Mucosa of rectum (tissue), 2 donors: ENCODE measurements around the gene HOMER1.

Experiments
- H3K27ac ChIP-seq, 2 donors: one replicate each; pipeline ENCODE4 v1.7.0; 2013; ENCODE audit warnings: inconsistent platforms in 2 of 2, low read depth in 2 of 2, low read length in 2 of 2
- H3K27me3 ChIP-seq, 2 donors: one replicate each; pipeline ENCODE4 v1.7.0; 2013; ENCODE audit warnings: low read length in 2 of 2; ENCODE audit not compliant: control insufficient read depth in 2 of 2, insufficient read depth in 2 of 2
- H3K36me3 ChIP-seq, 2 donors: one replicate each; pipeline ENCODE4 v1.7.0; 2013; ENCODE audit warnings: low read length in 2 of 2; ENCODE audit not compliant: control insufficient read depth in 2 of 2, insufficient read depth in 2 of 2
- H3K4me1 ChIP-seq, 2 donors: one replicate each; pipeline ENCODE4 v1.7.0; 2013; ENCODE audit warnings: low read length in 2 of 2, mild to moderate bottlenecking in 1 of 2; ENCODE audit not compliant: control insufficient read depth in 2 of 2, insufficient read depth in 2 of 2
- H3K4me3 ChIP-seq, 2 donors: one replicate each; pipeline ENCODE4 v1.7.0; 2013; ENCODE audit warnings: low read length in 2 of 2
- H3K9ac ChIP-seq, 2 donors: one replicate each; pipeline ENCODE4 v1.7.0; 2013; ENCODE audit warnings: low read length in 2 of 2, low read depth in 1 of 2, mild to moderate bottlenecking in 1 of 2
- H3K9me3 ChIP-seq, 2 donors: one replicate each; pipeline ENCODE4 v1.7.0; 2013; ENCODE audit warnings: low read length in 2 of 2; ENCODE audit not compliant: control insufficient read depth in 2 of 2
- donor health status: healthy.
- donor health status: Normal muscosa, but diverticular disease.

HOMER1 gene, protein sequence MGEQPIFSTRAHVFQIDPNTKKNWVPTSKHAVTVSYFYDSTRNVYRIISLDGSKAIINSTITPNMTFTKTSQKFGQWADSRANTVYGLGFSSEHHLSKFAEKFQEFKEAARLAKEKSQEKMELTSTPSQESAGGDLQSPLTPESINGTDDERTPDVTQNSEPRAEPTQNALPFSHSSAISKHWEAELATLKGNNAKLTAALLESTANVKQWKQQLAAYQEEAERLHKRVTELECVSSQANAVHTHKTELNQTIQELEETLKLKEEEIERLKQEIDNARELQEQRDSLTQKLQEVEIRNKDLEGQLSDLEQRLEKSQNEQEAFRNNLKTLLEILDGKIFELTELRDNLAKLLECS

GRCh38 chr5:79513704-79514390 is at the start of gene HOMER1:
Gene HOMER1 (minus strand): TSS chr5:79514134. CDS start chr5:79512774, 1,360 bp downstream.
- peak within 1 kb of the TSS; percentile 91 to 93 for H3K27ac ChIP-seq
- peaks cover 6 to 7% of the 10 kb centered on the region in 2 donors for H3K4me1 ChIP-seq
- no peaks in the 10 kb centered on the region for H3K36me3 ChIP-seq
- H3K4me3 ChIP-seq: peak within 1 kb of the TSS; percentile 85 to 89
- peaks cover 12 to 22% of the 10 kb centered on the region in 2 donors for H3K27me3 ChIP-seq
- no peaks in the 10 kb centered on the region for H3K9me3 ChIP-seq
- peak within 1 kb of the TSS; percentile 72 to 89 for H3K9ac ChIP-seq

DNA sequence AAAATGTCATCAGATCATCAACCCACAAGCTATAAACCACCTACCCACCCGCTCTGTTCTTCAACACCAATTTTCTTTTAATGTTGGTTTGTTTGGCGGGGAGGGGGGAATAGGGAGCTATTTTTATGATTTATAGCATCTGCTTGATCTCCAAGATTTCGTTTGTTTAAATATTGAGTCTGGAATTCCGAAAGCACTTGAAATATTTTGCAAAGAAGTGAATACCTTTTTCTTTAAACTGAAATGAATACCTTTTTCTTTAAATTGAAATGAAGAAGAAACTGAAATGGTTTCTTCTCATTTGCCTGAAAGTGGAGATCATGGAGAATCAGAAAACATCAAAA is 49.3 kb upstream of the HOMER1 start:
- no peak overlapping the region for H3K4me3 ChIP-seq
- no peak overlapping the region for H3K9ac ChIP-seq
- no peak overlapping the region for H3K27ac ChIP-seq
- no peaks in the 10 kb centered on the region for H3K36me3 ChIP-seq
- H3K9me3 ChIP-seq: no peaks in the 10 kb centered on the region
- peaks cover 0 to 2% of the 10 kb centered on the region in 2 donors for H3K27me3 ChIP-seq
- no peaks in the 10 kb centered on the region for H3K4me1 ChIP-seq

DNA sequence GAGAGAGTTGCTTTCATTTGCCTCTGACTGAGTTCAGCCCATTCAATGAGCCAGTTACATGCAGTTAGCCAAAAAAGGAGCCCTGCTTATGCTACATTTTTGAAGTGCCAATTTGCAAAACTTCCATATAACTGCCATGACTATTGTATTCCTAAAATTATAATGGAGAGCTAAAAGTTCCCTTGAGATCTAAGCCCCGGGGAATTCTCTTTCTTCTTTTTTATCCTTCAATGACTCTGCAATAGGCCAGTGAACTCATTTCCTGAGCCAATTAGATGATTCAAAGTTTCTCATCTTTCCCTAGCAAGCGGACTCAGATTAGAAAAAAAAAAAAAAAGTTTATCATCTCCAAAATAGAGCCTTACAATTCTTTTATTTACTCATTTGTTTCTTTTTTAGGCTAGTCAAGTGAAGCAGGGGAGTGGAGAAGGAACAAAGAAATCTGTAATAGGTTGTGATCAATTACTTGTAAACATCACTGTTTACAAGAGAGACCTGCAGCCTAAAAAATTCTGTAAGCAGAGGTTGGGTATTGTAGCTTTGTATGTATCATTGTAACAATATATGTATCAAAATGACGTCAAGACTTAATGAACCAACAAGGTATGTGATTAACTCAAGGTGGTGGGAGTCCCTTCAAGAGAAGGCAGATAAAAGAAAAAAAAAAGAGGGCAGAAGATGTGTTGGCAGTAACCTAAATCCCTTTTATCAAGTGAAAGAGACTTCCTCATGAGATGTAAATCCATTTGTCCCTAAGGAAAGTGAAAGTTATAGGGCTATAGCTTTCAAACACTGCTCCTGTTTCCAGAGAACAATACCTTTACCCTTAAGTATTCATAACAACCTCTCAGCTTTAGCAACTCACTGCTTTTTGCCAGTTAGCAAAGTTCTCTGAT is 48.7 kb upstream of the HOMER1 start:
- no peaks in the 10 kb centered on the region for H3K36me3 ChIP-seq
- no peaks in the 10 kb centered on the region for H3K9me3 ChIP-seq
- no peak overlapping the region for H3K4me3 ChIP-seq
- no peak overlapping the region for H3K9ac ChIP-seq
- peaks cover 0 to 2% of the 10 kb centered on the region in 2 donors for H3K27me3 ChIP-seq
- no peaks in the 10 kb centered on the region for H3K4me1 ChIP-seq
- no peak overlapping the region for H3K27ac ChIP-seq

DNA sequence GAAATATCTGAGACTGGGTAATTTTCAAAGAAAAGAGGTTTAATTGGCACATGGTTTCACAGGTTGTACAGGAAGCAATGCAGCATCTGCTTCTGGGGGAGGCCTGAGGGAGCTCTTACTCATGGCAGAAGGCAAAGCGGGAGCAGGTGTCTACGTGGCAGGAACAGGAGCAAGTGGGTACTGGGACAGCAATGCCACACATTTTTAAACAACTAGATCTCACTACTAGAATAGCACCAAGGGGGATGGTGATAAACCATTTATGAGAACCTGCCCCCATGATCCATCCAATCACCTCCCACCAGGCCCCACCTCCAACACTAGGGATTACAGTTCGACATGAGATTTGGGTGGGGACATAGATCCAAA is 47.6 kb upstream of the HOMER1 start:
- no peaks in the 10 kb centered on the region for H3K4me1 ChIP-seq
- H3K27ac ChIP-seq: no peak overlapping the region

DNA sequence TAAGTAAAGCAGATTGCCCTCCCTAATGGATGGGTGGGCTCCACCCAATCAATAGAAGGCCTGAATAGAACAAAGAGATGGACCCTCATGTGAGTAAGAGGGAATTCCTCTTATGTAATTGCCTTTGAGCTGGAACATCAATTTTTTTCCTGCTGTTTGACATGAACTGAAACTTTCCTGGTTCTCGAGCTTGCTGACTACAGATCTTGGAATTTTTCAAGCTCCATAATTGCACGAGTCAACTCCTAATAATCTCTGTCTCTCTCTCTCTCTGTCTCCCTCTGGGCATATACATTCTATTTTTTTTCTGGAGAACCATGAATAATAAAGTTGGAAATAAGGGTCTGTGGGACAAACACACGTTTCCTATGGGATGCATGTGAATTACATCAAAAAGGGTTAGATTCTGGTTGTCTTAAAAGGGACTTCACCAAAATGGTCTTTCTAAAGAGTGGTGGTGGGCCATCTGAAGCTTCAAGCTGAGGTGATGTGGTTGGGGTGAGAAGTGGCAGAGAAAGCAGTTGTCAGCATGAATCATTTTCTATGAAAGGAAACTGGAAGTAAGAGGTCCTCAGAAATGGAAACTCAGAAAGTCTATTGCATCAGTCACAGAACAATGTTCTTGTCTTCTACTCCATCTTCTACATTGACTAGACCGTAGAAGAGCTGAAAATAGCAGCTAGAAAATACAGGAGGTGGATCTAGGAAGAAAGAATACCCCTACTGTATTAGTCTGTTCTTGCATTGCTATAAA is 47.0 kb upstream of the HOMER1 start:
- Histone ChIP-seq H3K9ac (no peak overlapping the region), H3K4me3 (no peak overlapping the region), H3K27me3 (peaks cover 0 to 2% of the 10 kb centered on the region in 2 donors), H3K36me3 (no peaks in the 10 kb centered on the region), H3K27ac (no peak overlapping the region), H3K4me1 (no peaks in the 10 kb centered on the region), H3K9me3 (no peaks in the 10 kb centered on the region)

More for the DNA sequence above, 47.6 kb upstream of the HOMER1 start:
- H3K4me3 ChIP-seq: no peak overlapping the region
- no peaks in the 10 kb centered on the region for H3K9me3 ChIP-seq
- H3K9ac ChIP-seq: no peak overlapping the region
- H3K36me3 ChIP-seq: no peaks in the 10 kb centered on the region
- peaks cover 0 to 2% of the 10 kb centered on the region in 2 donors for H3K27me3 ChIP-seq

DNA sequence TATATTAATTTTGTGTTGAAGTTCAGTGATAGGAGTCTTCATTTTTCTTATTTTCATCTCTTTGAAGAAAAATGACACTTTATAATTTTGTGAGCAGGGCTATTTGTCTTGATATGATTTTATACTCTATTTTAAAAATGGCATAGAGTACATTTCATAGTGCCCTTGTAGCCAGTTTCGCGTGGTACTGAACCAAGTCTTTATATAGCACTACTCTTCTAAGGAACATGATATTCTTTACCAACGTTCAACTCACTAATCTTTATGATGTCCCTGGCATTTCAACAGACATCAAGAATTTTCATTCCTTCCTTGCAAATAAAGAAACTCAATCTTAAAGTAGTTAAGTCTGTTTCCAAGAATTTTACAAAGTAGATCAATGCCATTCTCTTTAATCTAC is 41.5 kb upstream of the HOMER1 start:
- no peak overlapping the region for H3K4me3 ChIP-seq
- no peaks in the 10 kb centered on the region for H3K36me3 ChIP-seq
- H3K9ac ChIP-seq: no peak overlapping the region
- H3K27me3 ChIP-seq: no peaks in the 10 kb centered on the region
- no peaks in the 10 kb centered on the region for H3K9me3 ChIP-seq
- no peak overlapping the region for H3K27ac ChIP-seq
- H3K4me1 ChIP-seq: no peaks in the 10 kb centered on the region

GRCh38 chr5:79552984-79553383 is 39.0 kb upstream of the HOMER1 start:
- Histone ChIP-seq H3K27ac (no peak overlapping the region), H3K9ac (no peak overlapping the region), H3K36me3 (no peaks in the 10 kb centered on the region), H3K9me3 (no peaks in the 10 kb centered on the region), H3K27me3 (no peaks in the 10 kb centered on the region), H3K4me1 (no peaks in the 10 kb centered on the region), H3K4me3 (no peak overlapping the region)

DNA sequence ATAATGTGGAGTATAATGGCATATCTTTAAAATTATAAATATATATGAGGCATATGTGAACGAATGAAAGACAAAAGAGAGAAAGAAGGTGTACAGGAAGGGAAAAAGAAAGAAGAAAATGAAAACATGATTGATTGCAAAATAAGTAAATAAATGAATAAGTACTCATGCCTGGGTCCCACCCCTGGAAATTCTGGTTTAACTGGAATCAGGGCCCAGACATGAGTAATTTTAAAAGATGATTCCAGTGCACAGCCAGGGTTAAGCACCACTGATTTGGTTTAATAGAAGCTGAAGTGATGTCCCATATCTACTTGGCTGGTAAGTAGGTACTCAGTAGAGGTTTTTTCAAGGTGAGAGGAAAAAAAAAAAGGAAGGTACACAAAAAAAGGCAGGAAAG is 34.0 kb upstream of the HOMER1 start:
- no peak overlapping the region for H3K9ac ChIP-seq
- no peaks in the 10 kb centered on the region for H3K9me3 ChIP-seq
- H3K4me1 ChIP-seq: no peaks in the 10 kb centered on the region
- H3K27me3 ChIP-seq: no peaks in the 10 kb centered on the region
- no peaks in the 10 kb centered on the region for H3K36me3 ChIP-seq
- no peak overlapping the region for H3K27ac ChIP-seq
- H3K4me3 ChIP-seq: no peak overlapping the region

GRCh38 chr5:79547429-79547822 is 33.5 kb upstream of the HOMER1 start:
- H3K27ac ChIP-seq: no peak overlapping the region
- no peaks in the 10 kb centered on the region for H3K4me1 ChIP-seq
- H3K27me3 ChIP-seq: no peaks in the 10 kb centered on the region
- H3K36me3 ChIP-seq: no peaks in the 10 kb centered on the region
- no peaks in the 10 kb centered on the region for H3K9me3 ChIP-seq
- H3K4me3 ChIP-seq: no peak overlapping the region
- no peak overlapping the region for H3K9ac ChIP-seq
